K562 (cell line): ENCODE results near the gene RNF166. TPM values are rescaled to one million over a fixed set of nuclear protein-coding genes. Genes with fewer than 3 reads are reported as not detected.

Experiments
- CHD4 ChIP-seq: fragments of 200-600 bp; sonication (generic); IDR thresholded peaks from 3 replicates; pipeline ENCODE4 v1.6.1; 2012; ENCODE audit warnings: low read depth, mild to moderate bottlenecking, mixed read lengths, low read length, inconsistent platforms; ENCODE audit not compliant: insufficient read depth, insufficient replicate concordance, poor library complexity, severe bottlenecking
- CREB1 ChIP-seq, 2 experiments: sonication (generic) in 1 of 2; formaldehyde crosslinking in 1 of 2; IDR thresholded peaks; 2 replicates each; pipeline versions ENCODE4 v1.6.1 to v1.8.0; 2012 to 2022; ENCODE audit warnings: inconsistent platforms in 1 of 2, mild to moderate bottlenecking in 1 of 2, missing genetic modification reagents in 1 of 2, moderate library complexity in 1 of 2
- DEAF1 ChIP-seq: fragments of 450-650 bp; formaldehyde crosslinking; IDR thresholded peaks from 2 replicates; pipeline ENCODE4 v1.4.0; 2020; ENCODE audit warnings: mild to moderate bottlenecking, moderate library complexity
- ETV6 ChIP-seq, 3 experiments: fragments of 150-350 bp in 1 of 3; sonication (generic) in 1 of 3; formaldehyde crosslinking in 1 of 3; IDR thresholded peaks; 2 replicates each; pipeline versions ENCODE4 v1.6.1 to v1.8.0; 2014 to 2022; ENCODE audit warnings: borderline replicate concordance in 2 of 3, low read depth in 2 of 3, antibody characterized with exemption in 1 of 3, low read length in 1 of 3, mild to moderate bottlenecking in 1 of 3, missing genetic modification reagents in 1 of 3
- MAFK ChIP-seq: IDR thresholded peaks from 2 replicates; pipeline ENCODE4 v1.6.1; 2011; ENCODE audit warnings: low read length, improper control_type of control experiment
- MAZ ChIP-seq, 2 experiments: fragments of 450-650 bp in 1 of 2; sonication (generic) in 1 of 2; formaldehyde crosslinking; IDR thresholded peaks in 1 of 2; conservative IDR thresholded peaks in 1 of 2; 2 replicates each; pipeline versions ENCODE4 v1.4.0 to v1.5.0; 2020; ENCODE audit warnings: mild to moderate bottlenecking in 1 of 2, missing genetic modification reagents in 1 of 2
- RBM22 ChIP-seq: fragments of 200-400 bp; formaldehyde crosslinking; IDR thresholded peaks from 2 replicates; pipeline ENCODE4 v1.6.1; 2018; ENCODE audit warnings: low read length, low read depth; ENCODE audit not compliant: poor library complexity, severe bottlenecking
- ZBTB5 ChIP-seq: fragments of 450-650 bp; IDR thresholded peaks from 2 replicates; pipeline ENCODE4 v1.6.1; 2017; ENCODE audit warnings: antibody characterized with exemption
- ZNF12 ChIP-seq: sonication (generic); formaldehyde crosslinking; IDR thresholded peaks from 2 replicates; pipeline ENCODE4 v1.4.0; 2020; ENCODE audit warnings: mild to moderate bottlenecking, missing genetic modification reagents
- ZNF707 ChIP-seq: fragments of 250-450 bp; sonication (Bioruptor Pico); conservative IDR thresholded peaks from 2 replicates; pipeline ENCODE4 v1.8.0; 2022; ENCODE audit warnings: inconsistent platforms, mild to moderate bottlenecking, moderate library complexity
- polyA plus RNA-seq, 8 experiments: library from polyadenylated mRNA; depleted of rRNA in 4 of 8; stranded (reverse) in 5 of 8; unstranded in 3 of 8; fragments of >200 nt; fragmentation: Nextera tagmentation in 2 of 8; fragmentation: Illumina TruSeq in 1 of 8; extraction: Ambion mirVana in 2 of 8; extraction: Trizol in 1 of 8; gene quantifications; 2 replicates each; pipeline versions ENCODE4 v1.2.1 to v1.2.3, GENCODE V29; 2011 to 2014; ENCODE audit warnings: inconsistent platforms in 1 of 8, missing spikeins in 1 of 8
- total RNA-seq, 7 experiments: library from RNA; depleted of rRNA in 6 of 7; stranded (reverse); fragments of >200 nt in 6 of 7; fragmentation: Illumina TruSeq in 2 of 7; extraction: Trizol in 2 of 7; gene quantifications; 2 replicates each; pipeline versions ENCODE4 v1.2.1 to v1.2.3, GENCODE V29; 2011 to 2021; ENCODE audit warnings: low replicate concordance in 1 of 7

The RNF166 gene
- total and polyA plus RNA-seq, 9 of the 15 experiments (the other 6 are each of a cell fraction or from before 2014, with no cell fraction given) = 0.56 to 60.3 (median 19.5) TPM

GRCh38 chr16:88734361-88734728 is 28.1 kb upstream of the RNF166 start (continued):
- no peak for TF ChIP-seq MAFK
- TF ChIP-seq ETV6 (IDR thresholded peaks at IDR 0.05; ENCODE audit: borderline replicate concordance in 1 of 2, low read depth in 2 of 2, low read length in 1 of 2) = no peak
- no peak for TF ChIP-seq ETV6 (CRISPR knock-in tag; IDR thresholded peaks at IDR 0.05; ENCODE audit: borderline replicate concordance)
- no peak for TF ChIP-seq DEAF1 (CRISPR knock-in tag)
- TF ChIP-seq MAZ (CRISPR knock-in tag; conservative IDR thresholded peaks at IDR 0.05 in 1 of 2, IDR thresholded peaks at IDR 0.05 in 1 of 2) = no peak
- TF ChIP-seq CHD4 = no peak
- TF ChIP-seq CREB1 (IDR thresholded peaks at IDR 0.05) = no peak
- no peak for TF ChIP-seq CREB1 (CRISPR knock-in tag; IDR thresholded peaks at IDR 0.05)
- TF ChIP-seq ZBTB5 = no peak
- no peak for TF ChIP-seq ZNF12 (CRISPR knock-in tag)
- TF ChIP-seq RBM22 = peak; percentile 6
- no peak for TF ChIP-seq ZNF707 (CRISPR knock-in tag)
